K562 (cell line): ENCODE results near the gene GAS2L1.

Experiments used
- C11orf30 ChIP-seq: fragments of 450-650 bp; IDR thresholded peaks from 2 replicates; pipeline ENCODE4 v1.6.1; 2016; ENCODE audit warnings: low read depth, mild to moderate bottlenecking
- EZH2 ChIP-seq: IDR thresholded peaks from 2 replicates; pipeline ENCODE4 v1.6.1; 2012; ENCODE audit warnings: low read depth, mild to moderate bottlenecking, inconsistent platforms, low read length, borderline replicate concordance
- GABPA ChIP-seq: fragments of 200-800 bp; sonication (Bioruptor generic); conservative IDR thresholded peaks from 2 replicates; pipeline ENCODE4 v1.6.1; 2016; ENCODE audit warnings: low read depth, missing genetic modification characterization, missing compliant biosample characterization
- GMEB1 ChIP-seq: fragments of 250-450 bp; sonication (Bioruptor Pico); IDR thresholded peaks from 2 replicates; pipeline ENCODE4 v1.4.0; 2020; ENCODE audit warnings: mild to moderate bottlenecking
- KLF1 ChIP-seq: fragments of 450-650 bp; IDR thresholded peaks from 2 replicates; pipeline ENCODE4 v1.6.1; 2016; ENCODE audit warnings: missing genetic modification characterization, missing compliant biosample characterization
- NCOR1 ChIP-seq: fragments of 450-650 bp; IDR thresholded peaks from 2 replicates; pipeline ENCODE4 v1.6.1; 2016; ENCODE audit warnings: mild to moderate bottlenecking, moderate library complexity
- NFE2 ChIP-seq: IDR thresholded peaks from 2 replicates; pipeline ENCODE4 v1.6.1; 2014; ENCODE audit warnings: antibody characterized with exemption, low read depth
- NFYB ChIP-seq: IDR thresholded peaks from 2 replicates; pipeline ENCODE4 v1.6.1; 2011; ENCODE audit warnings: mild to moderate bottlenecking, moderate library complexity; ENCODE audit not compliant: insufficient read length; ENCODE audit errors: extremely low read depth
- NR3C1 ChIP-seq: sonication (generic); formaldehyde crosslinking; IDR thresholded peaks from 2 replicates; pipeline ENCODE4 v1.8.1; 2022; ENCODE audit warnings: missing genetic modification reagents
- PHB2 ChIP-seq: fragments of 450-650 bp; IDR thresholded peaks from 2 replicates; pipeline ENCODE4 v1.6.1; 2017; ENCODE audit warnings: low read depth
- RAD51 ChIP-seq: fragments of 450-650 bp; IDR thresholded peaks from 2 replicates; pipeline ENCODE4 v1.7.1; 2016; ENCODE audit warnings: low read depth, mild to moderate bottlenecking, borderline replicate concordance
- TAF1 ChIP-seq: IDR thresholded peaks from 2 replicates; pipeline ENCODE4 v1.6.1; 2011; ENCODE audit warnings: mild to moderate bottlenecking, low read length, moderate library complexity; ENCODE audit not compliant: insufficient read depth, control insufficient read depth, severe bottlenecking; ENCODE audit errors: extremely low read depth
- ZNF274 ChIP-seq: IDR thresholded peaks from 2 replicates; pipeline ENCODE4 v1.6.1; 2011; ENCODE audit warnings: low read depth, mild to moderate bottlenecking, low read length, moderate library complexity, borderline replicate concordance

DNA sequence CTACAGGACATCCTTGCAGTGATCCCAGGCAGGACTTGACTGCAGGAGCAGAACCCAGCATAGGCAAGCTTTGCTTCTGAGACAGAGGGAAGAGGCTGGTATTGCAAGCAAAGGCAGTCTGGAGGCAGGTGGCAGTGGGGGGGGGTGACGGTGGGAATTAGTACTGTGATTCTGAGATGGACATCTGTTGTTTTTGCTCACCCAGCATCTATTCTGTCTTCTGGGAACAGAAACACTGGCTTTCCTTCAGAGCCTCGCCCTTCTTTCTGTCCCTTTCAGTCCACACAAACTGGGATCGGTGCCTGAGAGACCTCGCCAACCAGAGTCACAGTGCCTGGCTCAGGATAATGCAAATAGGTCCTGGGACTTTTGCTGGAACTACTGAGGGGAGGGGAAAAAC, 40.2 kb downstream of the GAS2L1 start:
- TF ChIP-seq TAF1 (no peak), NR3C1 (no peak), NFYB (no peak), GMEB1 (CRISPR knock-in tag) (no peak), KLF1 (tag) (no peak), C11orf30 (no peak), ZNF274 (no peak), PHB2 (no peak), RAD51 (no peak), EZH2 (no peak), NCOR1 (no peak), NFE2 (no peak), GABPA (tag) (no peak)
